Measurements from ENCODE around the gene LINGO3.
A peak's percentile ranks its signal among the peaks of the same experiment; 100 is the strongest.

LINGO3 gene

GRCh38 chr19:2339644-2340310, 31.8 kb upstream of the LINGO3 start:
- DNase-seq: no peak

GRCh38 chr19:2338751-2339643, 31.0 kb upstream of the LINGO3 start:
- DNase-seq: no peak

GRCh38 chr19:2338055-2338615, 30.2 kb upstream of the LINGO3 start:
- no peak for DNase-seq

- DNase-seq: no peak
Observed at GRCh38 chr19:2337329-2337707, 29.4 kb upstream of the LINGO3 start.

- no peak for DNase-seq
Observed at GRCh38 chr19:2336528-2337328, 28.8 kb upstream of the LINGO3 start.

- no peak for DNase-seq
Observed at GRCh38 chr19:2335848-2336247, 27.9 kb upstream of the LINGO3 start.

- no peak for DNase-seq
Observed at GRCh38 chr19:2334986-2335846, 27.3 kb upstream of the LINGO3 start.

GRCh38 chr19:2334426-2334825, 26.5 kb upstream of the LINGO3 start:
- no peak for DNase-seq

GRCh38 chr19:2333807-2334211, 25.9 kb upstream of the LINGO3 start:
- no peak for DNase-seq

- DNase-seq: no peak
Observed at GRCh38 chr19:2333027-2333806, 25.3 kb upstream of the LINGO3 start.

- DNase-seq: peak; percentile 54
Observed at GRCh38 chr19:2332341-2333026, 24.5 kb upstream of the LINGO3 start.

GRCh38 chr19:2331601-2332246, 23.8 kb upstream of the LINGO3 start:
- DNase-seq: no peak

- no peak for DNase-seq
Observed at GRCh38 chr19:2330632-2331284, 22.8 kb upstream of the LINGO3 start.

- no peak for DNase-seq
Observed at GRCh38 chr19:2330255-2330631, 22.3 kb upstream of the LINGO3 start.

- DNase-seq: no peak
Observed at GRCh38 chr19:2329501-2329916, 21.6 kb upstream of the LINGO3 start.

GRCh38 chr19:2329149-2329478, 21.2 kb upstream of the LINGO3 start:
- DNase-seq: no peak

GRCh38 chr19:2328401-2329148, 20.6 kb upstream of the LINGO3 start, which contains the start of the genes LSM7 and SPPL2B:
LSM7 (minus strand) TSS chr19:2328586; CDS start chr19:2328566, 20 bp downstream.
SPPL2B (plus strand) TSS chr19:2328684; CDS start chr19:2328710, 26 bp downstream.
- peak; percentile 90 for DNase-seq

GRCh38 chr19:2327773-2328400, 19.9 kb upstream of the LINGO3 start:
- DNase-seq: peak; percentile 34
